Cerebellar nuclear complex (tissue), 1 donor: ENCODE data around the gene SLC25A4.
A peak's percentile ranks its signal among the peaks of the same experiment; 100 is the strongest.
"Not testable (repeated sequence)": the region's sequence is repeated elsewhere in the genome, so short reads cannot be mapped to it uniquely, and the experiment has no call there.

Experiments used
- DNase-seq, 2 experiments: peaks; one replicate each; lab custom pipeline; 2025; lab: John Stamatoyannopoulos, UW

Gene SLC25A4

DNA sequence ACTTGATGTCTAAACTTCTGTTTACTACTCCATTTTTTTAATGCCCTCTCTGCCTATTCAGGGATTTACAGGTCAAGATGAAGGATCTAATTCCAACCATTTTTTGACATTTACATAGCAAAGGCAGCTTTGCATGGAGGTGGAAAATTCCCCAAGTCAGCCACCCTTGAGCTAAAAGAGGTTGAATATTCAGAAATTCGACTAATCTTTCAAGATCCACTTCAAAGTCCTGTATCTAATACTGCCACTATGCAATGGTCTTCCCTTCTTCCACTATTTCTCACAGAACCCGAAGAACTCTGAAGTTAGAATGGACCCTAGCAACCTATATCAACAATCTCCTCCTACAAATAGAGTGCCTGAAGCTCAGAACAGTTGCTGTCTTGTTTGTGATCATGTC lies 39.2 kb downstream of the SLC25A4 start:
- DNase-seq: no peak

DNA sequence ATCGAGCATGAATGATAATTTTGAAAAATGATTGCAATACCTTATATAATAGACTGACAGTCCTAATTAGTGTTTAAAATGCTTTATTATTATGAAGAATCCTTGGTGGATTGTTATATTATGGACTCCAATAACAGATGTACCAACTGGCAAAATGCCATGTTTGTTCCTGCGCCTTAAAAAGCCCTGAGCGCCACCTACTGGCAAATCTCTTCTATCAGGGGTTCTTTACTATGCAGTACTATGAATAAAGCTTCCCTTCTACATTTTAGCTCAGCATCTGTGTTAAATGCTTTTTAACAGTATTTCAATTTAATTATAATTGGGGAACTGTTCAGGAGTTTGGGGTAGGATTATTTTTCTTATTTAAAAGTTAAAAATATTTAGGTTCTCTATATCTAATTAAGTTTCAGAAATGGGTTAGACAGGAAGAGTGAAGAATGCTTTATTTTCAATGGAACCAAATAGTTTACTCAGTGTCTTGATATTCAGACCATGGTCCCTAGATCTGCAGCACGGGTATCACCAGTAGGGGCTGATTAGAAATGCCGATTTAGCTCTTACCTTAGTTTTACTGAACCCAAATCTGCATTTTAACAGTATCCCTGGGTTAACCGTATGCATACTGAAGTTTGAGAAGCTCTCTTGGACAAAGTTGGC lies 40.7 kb downstream of the SLC25A4 start:
- DNase-seq: peak in 1 of 2 experiments; percentile 56

DNA sequence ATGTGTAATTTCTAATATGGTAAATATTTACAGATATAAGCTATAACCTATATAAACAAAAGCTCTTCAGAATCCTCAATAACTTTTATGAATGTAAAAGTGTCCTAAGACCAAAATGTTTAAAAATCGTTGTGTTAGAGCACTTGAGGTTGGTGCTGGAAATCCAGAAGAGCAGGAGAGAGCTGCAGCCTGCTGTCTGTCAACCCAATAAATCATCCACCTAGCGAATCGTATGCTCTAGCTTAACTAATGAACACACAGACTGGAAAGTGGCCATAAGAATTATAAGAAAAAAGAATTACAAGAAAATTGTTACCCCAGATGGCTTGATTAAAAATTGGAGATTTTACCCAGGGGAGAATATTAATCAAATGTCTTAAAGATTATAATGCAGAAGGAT lies 43.7 kb downstream of the SLC25A4 start:
- DNase-seq: no peak

DNA sequence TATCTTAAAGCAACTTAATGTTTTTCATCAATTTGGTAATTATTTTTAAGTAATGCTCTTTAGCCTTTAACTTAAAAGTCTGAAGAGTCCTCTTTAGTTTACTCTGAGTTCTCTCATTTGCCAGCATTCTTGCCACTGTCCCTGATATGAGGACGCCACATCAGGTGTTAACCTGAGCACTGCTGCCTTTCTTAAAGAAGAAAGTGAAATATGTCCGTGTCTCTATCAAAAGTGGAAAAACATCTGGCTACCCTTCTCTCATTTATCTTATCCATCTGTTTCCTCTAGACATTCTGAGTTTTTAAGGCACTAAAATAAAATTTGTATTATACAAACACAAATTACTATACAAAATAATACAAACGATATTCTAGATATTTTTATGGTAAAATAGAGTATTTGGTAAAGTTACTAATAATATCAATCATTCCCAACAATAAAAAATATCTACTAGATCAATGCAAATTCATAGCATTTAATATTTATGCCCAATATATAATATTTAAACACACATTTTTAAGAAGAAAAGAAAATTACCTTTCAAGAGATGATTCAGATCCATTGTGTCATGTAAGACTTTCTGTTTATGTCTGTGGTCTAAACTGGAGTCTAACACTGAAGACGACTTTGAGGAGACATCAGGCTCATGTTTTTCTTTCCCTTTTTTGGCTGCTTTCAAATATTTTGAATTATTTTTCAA lies 46.7 kb downstream of the SLC25A4 start:
- no peak for DNase-seq

DNA sequence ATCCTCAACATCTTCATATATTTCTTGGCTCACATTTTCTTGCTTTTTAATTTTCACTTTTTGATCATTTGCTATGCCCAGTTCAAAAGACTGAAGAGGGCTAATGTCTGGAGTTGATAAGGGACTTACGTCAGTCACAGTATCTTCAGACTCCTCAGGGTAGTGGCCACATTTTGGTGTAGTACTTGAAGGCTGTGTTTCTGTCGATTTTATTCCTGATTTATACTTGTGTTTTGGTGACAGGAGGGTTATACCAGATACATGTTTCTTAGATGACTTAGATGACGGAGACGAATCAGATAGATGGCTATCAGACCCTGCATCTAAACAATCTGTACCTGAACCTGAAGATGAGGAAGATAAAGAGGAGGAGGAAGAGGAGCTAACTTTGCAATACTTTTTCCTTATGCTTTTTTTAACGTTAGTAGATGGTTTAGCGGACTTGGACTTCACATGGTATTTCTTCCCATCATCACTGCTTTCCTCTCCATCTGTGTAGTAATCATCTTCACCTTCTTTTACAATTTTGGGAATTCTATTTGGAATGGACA lies 47.3 kb downstream of the SLC25A4 start:
- DNase-seq: no peak

DNA sequence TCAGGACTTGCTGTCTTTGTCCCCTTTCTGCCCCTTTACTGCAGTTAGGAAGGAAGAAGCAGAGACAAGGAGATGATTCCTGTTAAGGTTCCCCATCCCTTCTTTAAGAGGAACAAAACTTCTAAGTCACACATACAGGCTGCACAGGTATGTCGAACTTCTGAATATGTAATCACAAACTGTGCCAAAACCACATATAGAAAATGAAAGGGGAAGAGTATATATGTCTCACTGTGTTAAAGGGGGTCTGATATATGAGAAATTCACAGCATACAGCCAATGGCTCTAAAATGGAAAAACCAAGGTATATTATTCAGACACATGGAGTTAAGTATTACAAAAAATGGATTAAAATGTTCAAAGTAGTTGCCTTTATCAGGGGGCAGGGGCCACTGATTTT lies 49.0 kb downstream of the SLC25A4 start:
- no peak for DNase-seq

DNA sequence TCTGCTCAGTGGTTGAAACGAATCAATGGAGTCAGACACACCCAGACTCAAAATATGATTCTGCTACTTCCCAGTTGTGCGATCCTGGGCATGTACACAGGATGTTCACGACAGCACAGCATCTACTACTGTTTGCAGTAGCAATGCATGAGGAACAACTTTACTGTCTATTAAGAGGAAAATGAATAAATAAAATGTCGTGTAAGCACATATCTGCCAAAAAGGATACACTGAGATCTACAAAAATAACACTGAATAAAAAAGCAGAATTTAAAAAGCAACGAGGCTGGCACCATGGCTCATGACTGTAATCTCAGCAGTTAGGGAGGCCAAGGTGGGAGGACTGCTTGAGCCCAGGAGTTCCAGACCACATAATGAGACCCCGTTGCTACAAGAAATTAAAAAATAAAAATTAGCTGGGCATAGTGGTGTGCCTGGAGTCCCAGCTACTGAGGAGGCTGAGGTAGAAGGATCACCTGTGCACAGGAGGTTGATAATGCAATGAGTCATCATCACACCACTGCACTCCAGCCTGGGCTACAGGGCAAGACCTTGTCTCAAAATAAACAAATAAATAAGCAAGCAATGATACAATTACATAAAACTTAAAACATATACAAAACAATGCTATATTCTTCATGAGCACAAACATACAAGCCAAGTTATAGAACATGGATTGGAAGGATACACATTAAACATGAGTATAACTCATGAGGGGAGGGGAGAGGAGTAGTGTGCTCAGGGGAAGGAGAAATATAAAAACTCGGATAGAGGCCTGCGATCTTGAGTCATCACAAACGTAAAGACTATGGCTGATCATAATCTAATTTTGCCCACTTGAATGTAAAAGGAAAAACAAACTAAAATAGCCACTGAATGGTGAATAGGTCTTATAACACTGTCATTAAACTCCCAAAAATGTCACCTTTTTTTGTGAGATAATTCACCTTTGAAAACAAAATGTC lies 52.1 kb downstream of the SLC25A4 start:
- no peak for DNase-seq

DNA sequence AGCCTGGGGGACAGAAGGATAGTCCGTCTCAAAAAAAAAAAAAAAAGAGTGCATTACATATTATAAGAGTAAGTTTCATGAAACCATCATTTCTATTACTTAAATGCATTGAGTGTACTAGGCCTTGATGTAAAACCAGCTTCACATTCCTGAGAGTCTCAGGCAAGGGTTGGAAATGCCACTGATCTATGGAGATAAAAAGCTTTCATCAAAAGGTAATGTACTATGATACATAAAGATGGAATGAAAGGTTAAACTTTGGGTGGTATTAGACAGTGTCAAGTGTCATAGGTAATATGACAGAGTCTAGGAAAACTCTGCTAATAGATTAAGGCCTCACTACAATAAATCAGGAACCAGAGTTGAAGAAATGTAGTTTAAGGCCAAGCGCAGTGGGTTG lies 53.4 kb downstream of the SLC25A4 start:
- DNase-seq: no peak

DNA sequence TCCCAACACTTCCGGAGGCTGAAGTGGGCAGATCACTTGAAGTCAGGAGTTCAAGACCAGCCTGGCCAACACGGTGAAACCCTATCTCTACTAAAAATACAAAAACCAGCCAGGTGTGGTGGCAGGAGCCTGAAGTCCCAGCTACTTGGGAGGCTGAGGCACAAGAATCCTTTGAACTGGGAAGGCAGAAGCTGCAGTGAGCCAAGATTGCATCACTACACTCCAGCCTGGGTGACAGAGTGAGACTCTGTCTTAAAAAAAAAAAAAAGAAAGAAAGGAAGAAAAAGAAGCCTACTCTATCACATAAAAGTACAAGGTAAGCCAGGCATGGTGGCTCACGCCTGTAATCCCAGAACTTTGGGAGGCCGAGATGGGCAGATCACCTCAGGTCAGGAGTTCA lies 55.1 kb downstream of the SLC25A4 start:
- DNase-seq: not testable (repeated sequence)
